Suprapubic skin (tissue), 4 donors: ENCODE data around the gene SETBP1. TPM values are rescaled to one million over a fixed set of nuclear protein-coding genes. Genes with fewer than 3 reads are reported as not detected.

Experiments
- DNase-seq, 2 donors: peaks; one replicate each; pipeline ENCODE4 v3.0.0-alpha.2; 2019; ENCODE audit warnings: low spot score in 2 of 2
- H3K27ac ChIP-seq: fragments of 200-600 bp; sonication (generic); one replicate; pipeline ENCODE4 v1.5.1; 2019
- H3K27me3 ChIP-seq: fragments of 200-600 bp; sonication (generic); one replicate; pipeline ENCODE4 v1.5.1; 2019
- H3K36me3 ChIP-seq: fragments of 200-600 bp; sonication (generic); one replicate; pipeline ENCODE4 v1.5.1; 2019
- H3K4me1 ChIP-seq: fragments of 200-600 bp; sonication (generic); one replicate; pipeline ENCODE4 v1.5.1; 2019
- H3K4me3 ChIP-seq: fragments of 200-600 bp; sonication (generic); one replicate; pipeline ENCODE4 v1.5.1; 2019; ENCODE audit warnings: mild to moderate bottlenecking
- H3K9me3 ChIP-seq: fragments of 200-600 bp; sonication (generic); one replicate; pipeline ENCODE4 v1.5.1; 2019
- EP300 ChIP-seq: sonication (generic); formaldehyde crosslinking; IDR thresholded peaks from one replicate; pipeline ENCODE4 v1.6.1; 2017; ENCODE audit warnings: antibody characterized with exemption
- POLR2A ChIP-seq, 2 donors: fragments of 450-650 bp; IDR thresholded peaks; one replicate each; pipeline ENCODE4 v1.6.1; 2017; ENCODE audit warnings: antibody characterized with exemption in 2 of 2, mild to moderate bottlenecking in 2 of 2, moderate library complexity in 2 of 2
- POLR2AphosphoS5 ChIP-seq, 3 donors: sonication (generic); formaldehyde crosslinking; IDR thresholded peaks; one replicate each; pipeline ENCODE4 v1.6.1; 2017; ENCODE audit warnings: antibody characterized with exemption in 3 of 3
- WGBS: methylation state at CpG from one replicate; pipeline ENCODE4 v1.1.5; 2018; 5-methylcytosine and 5-hydroxymethylcytosine counted together
- total RNA-seq, 4 donors: library from RNA; depleted of rRNA; stranded (reverse); fragments of >200 nt; gene quantifications; one replicate each; pipeline ENCODE4 v1.1.0, GENCODE V29; 2016
- TF ChIP-seq, protein P1 (sequence below), 2 donors: fragments of 200-600 bp in 1 of 2; fragments of 450-650 bp in 1 of 2; sonication (generic) in 1 of 2; IDR thresholded peaks; one replicate each; pipeline ENCODE4 v1.5.1; 2016 to 2019; ENCODE audit warnings: antibody characterized with exemption in 2 of 2, mild to moderate bottlenecking in 1 of 2, moderate library complexity in 1 of 2

SETBP1 gene
- total RNA-seq, 4 donors from 2014 or later = 13.1 to 25.6 (median 17.2) TPM

DNA sequence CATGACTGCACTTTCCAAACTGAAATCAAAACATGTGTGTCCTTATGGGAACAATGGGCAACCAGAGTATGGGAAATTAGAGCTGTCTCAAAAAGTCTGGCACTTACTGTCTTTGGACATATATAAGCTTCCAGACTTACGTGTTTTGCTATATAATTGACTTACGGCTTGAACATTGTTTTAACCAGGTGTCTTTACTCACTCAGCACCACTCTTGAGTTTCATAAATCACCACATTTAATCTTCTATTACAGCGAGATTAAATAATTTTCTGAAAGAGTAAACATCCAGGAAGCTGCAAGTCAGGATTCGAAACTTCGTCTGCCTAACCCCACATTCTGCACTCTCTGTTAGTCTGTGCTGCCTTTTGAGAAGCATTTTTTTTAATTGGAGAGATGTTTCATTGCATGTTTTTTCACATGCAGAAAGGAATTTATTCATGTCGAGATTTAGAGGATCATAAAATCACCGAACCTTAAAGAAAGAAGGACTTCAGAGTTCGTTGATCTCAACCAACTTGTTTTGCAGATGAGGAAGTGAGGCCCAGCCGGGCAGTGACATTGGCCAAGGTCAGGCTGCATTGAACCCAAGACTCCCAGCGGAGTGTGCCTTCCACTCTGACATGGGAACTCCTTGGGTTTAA, 137.3 kb downstream of the SETBP1 start:
- TF ChIP-seq EP300 = no peak
- TF ChIP-seq POLR2AphosphoS5 (IDR thresholded peaks at IDR 0.05) = no peak
- TF ChIP-seq, protein P1, sequence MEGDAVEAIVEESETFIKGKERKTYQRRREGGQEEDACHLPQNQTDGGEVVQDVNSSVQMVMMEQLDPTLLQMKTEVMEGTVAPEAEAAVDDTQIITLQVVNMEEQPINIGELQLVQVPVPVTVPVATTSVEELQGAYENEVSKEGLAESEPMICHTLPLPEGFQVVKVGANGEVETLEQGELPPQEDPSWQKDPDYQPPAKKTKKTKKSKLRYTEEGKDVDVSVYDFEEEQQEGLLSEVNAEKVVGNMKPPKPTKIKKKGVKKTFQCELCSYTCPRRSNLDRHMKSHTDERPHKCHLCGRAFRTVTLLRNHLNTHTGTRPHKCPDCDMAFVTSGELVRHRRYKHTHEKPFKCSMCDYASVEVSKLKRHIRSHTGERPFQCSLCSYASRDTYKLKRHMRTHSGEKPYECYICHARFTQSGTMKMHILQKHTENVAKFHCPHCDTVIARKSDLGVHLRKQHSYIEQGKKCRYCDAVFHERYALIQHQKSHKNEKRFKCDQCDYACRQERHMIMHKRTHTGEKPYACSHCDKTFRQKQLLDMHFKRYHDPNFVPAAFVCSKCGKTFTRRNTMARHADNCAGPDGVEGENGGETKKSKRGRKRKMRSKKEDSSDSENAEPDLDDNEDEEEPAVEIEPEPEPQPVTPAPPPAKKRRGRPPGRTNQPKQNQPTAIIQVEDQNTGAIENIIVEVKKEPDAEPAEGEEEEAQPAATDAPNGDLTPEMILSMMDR (IDR thresholded peaks at IDR 0.05) = no peak
- TF ChIP-seq POLR2A (IDR thresholded peaks at IDR 0.05) = no peak
- no peak overlapping the region for H3K27ac ChIP-seq
- no peaks in the 10 kb centered on the region for H3K9me3 ChIP-seq
- 86% methylated on average over 10 of the region's 10 CpGs for WGBS
- no peaks in the 10 kb centered on the region for H3K36me3 ChIP-seq
- H3K27me3 ChIP-seq = no peaks in the 10 kb centered on the region
- H3K4me1 ChIP-seq = no peaks in the 10 kb centered on the region
- H3K4me3 ChIP-seq = no peak overlapping the region
- DNase-seq = no peak

DNA sequence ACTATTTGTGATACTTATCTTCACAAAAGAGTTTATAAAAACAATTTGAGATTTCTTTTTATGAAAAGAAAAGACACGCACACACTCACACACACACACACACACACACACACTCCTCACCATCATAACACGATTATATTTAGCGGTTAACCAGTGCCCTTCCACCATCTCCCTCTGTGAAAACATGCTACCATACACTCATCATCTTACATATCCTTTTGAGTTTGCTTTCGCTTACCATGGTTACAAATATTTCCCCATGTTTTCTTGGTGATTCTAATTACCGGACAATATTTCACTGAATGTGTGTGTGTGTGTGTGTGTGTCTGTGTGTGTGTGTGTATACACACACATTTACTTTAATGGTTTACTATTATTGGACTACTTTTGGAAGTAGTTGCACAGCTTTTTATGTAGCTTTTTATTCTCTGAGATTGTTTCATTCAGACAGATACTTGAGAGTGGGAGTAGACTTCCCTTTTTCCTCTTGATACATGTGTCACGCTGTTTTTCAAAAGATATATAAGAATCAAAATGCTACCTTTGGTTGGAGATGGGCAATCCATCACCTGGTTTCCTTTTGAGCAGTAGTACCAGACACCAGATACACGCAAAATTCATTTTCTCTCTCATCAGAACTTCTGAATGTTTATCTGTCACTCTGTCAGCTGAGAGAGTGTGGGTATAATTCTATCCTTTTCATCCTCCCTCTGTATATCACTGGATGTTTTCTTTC, 138.1 kb downstream of the SETBP1 start:
- no peaks in the 10 kb centered on the region for H3K36me3 ChIP-seq
- 84% methylated on average over 7 of the region's 7 CpGs for WGBS
- no peaks in the 10 kb centered on the region for H3K4me1 ChIP-seq
- H3K27ac ChIP-seq = no peak overlapping the region
- no peak for DNase-seq
- H3K9me3 ChIP-seq = no peaks in the 10 kb centered on the region
- H3K4me3 ChIP-seq = no peak overlapping the region
- H3K27me3 ChIP-seq = no peaks in the 10 kb centered on the region
- TF ChIP-seq, protein P1 (IDR thresholded peaks at IDR 0.05) = no peak

DNA sequence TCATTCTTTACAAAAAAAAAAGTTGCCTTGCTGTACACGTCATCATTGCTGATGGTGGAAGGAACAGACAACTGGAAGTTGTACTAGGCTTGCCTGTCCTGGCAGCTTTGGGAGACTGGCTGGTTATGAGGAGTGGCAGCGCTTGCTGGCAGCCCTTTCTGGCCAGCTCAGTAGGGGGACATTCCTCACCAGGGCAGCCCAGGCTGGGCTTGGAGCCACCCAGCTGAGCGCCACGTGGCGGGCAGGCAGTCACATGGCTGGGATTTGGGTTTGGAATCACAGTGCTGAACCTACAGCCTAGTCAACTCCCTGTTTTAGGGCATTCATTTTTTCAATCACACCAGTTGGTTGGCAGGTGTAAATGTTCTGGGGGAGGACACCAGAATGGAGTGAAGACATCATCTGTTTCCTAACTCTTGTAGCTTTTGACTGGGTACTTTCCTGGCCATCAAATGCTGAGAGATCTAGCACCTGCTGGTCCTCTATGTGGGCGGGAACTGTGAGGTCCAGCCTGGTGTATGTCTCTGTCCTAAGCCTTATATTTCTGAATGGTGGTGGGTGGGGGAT, 139.3 kb downstream of the SETBP1 start:
- DNase-seq = no peak
- Histone ChIP-seq H3K27ac (no peak overlapping the region), H3K36me3 (no peaks in the 10 kb centered on the region), H3K4me3 (no peak overlapping the region), H3K4me1 (no peaks in the 10 kb centered on the region), H3K27me3 (no peaks in the 10 kb centered on the region), H3K9me3 (no peaks in the 10 kb centered on the region)
- WGBS = 96% methylated on average over 5 of the region's 6 CpGs
- TF ChIP-seq, protein P1 (IDR thresholded peaks at IDR 0.05) = no peak

DNA sequence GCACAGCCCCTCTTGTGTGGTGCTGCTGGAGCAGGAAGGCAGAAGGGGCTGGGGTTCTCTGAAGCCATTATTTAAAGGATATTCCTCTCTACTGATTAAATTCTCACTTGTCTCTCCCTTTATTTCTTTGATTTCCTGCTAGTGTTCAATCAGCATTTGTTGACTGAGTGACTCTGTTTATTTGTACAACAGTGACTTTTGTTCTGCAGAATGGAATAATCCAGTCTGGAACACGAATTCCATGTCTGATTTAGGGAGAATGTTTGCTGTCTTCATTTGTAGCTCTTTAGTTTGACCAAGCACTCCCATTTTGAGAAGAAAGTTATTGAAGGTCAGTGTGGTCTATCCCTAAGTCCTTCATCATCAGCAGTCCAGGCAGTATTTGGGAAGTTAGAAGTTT, 141.2 kb downstream of the SETBP1 start:
- 65% methylated on average over 1 of the region's 1 CpG for WGBS
- DNase-seq = no peak
- H3K36me3 ChIP-seq = no peaks in the 10 kb centered on the region
- H3K27ac ChIP-seq = no peak overlapping the region
- no peaks in the 10 kb centered on the region for H3K27me3 ChIP-seq
- H3K4me1 ChIP-seq = peaks cover 10% of the 10 kb centered on the region
- TF ChIP-seq POLR2AphosphoS5 (IDR thresholded peaks at IDR 0.05) = no peak
- TF ChIP-seq POLR2A (IDR thresholded peaks at IDR 0.05) = no peak
- no peak for TF ChIP-seq EP300
- no peaks in the 10 kb centered on the region for H3K9me3 ChIP-seq
- no peak overlapping the region for H3K4me3 ChIP-seq

DNA sequence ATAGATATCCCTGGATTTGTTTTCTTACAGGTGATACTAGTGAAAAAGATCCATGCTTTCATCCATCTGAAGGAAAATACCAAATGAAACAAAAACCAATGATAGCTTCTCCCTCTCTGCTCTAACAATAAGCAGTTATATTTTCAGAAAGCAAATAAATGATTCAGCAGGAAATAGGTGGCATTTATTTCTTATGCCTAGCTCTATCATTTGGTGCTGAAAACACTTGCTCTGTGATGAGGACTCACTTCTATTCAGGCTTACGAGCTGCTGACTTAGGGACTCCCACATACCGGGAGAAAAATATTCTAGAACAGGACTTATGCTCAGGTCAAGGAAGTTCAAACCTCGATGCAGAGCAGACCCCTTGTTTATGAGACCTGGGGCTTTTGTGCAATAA, 142.6 kb downstream of the SETBP1 start:
- WGBS = 72% methylated on average over 3 of the region's 3 CpGs

More for the DNA sequence above, 142.6 kb downstream of the SETBP1 start:
- H3K36me3 ChIP-seq = no peaks in the 10 kb centered on the region
- H3K9me3 ChIP-seq = no peaks in the 10 kb centered on the region
- TF ChIP-seq POLR2A (IDR thresholded peaks at IDR 0.05) = no peak
- TF ChIP-seq, protein P1 (IDR thresholded peaks at IDR 0.05) = no peak
- TF ChIP-seq POLR2AphosphoS5 (IDR thresholded peaks at IDR 0.05) = no peak
- no peak for TF ChIP-seq EP300
- H3K4me1 ChIP-seq = peaks cover 20% of the 10 kb centered on the region
- no peak overlapping the region for H3K27ac ChIP-seq
- DNase-seq = no peak
- H3K27me3 ChIP-seq = no peaks in the 10 kb centered on the region
- H3K4me3 ChIP-seq = no peak overlapping the region
